ENCODE data around the gene FOXD4. TPM values are rescaled to one million over a fixed set of nuclear protein-coding genes. Genes with fewer than 3 reads are reported as not detected.
"Not testable (repeated sequence)": the region's sequence is repeated elsewhere in the genome, so short reads cannot be mapped to it uniquely, and the experiment has no call there.

FOXD4 gene
- total RNA-seq, 1 experiment from 2014 or later: not detected

DNA sequence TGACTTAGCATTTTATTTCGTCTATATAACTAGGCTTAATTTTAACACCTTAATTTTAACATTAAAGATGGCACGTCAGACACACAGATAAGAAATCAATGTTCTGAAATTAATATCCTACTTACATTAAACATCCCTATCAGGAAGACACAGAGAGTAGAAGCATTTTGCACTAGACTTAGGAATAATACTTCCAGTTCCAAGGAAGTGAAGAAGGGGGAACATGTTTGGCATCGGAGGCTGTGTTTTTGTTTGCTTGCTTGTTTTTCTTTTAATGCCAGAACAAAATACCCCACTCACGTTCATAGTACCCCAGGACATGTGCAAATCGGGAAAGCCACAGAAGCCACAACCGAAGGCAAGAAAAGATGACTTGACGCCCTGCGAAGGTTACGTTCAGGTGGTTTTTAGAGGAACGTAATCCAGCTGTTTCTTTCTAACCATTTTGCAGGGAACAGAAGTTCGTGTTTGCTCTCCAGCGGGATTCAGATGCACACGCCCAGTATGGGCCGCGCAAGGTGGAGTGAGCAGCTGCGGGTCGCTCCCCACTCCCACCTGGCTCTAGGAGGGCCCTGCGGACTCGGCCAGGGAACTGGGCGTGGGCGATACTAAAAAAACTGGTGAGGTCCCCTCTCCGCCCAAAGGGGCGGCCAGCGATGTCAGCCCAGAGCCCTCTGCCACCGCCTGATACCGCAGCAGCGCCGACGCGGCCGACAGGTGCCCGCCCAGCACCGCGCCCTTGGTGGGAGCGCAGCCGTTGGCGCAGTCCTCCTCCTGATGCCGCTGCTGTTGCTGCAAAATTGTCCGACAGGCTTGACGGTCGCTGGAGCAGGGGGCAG is 1.8 kb downstream of the FOXD4 start:
- H3K4me3 ChIP-seq (ENCODE audit: low read depth, low read length, poor library complexity, severe bottlenecking); DNase-seq (ENCODE audit: low spot score); CTCF ChIA-PET; H3K4me1 ChIP-seq (ENCODE audit: insufficient read depth, low read length, poor library complexity, severe bottlenecking); BruUV-seq (replicated peaks); H3K36me3 ChIP-seq (ENCODE audit: insufficient read depth, low read length, poor library complexity, severe bottlenecking); POLR2A ChIA-PET (ENCODE audit: low non-redundant PET); H3K27ac ChIP-seq (ENCODE audit: low read depth, low read length, poor library complexity, severe bottlenecking); intact Hi-C loops (cut with micrococcal nuclease; ENCODE audit: unreplicated experiment); H3K9me3 ChIP-seq (ENCODE audit: low read depth, low read length, poor library complexity, severe bottlenecking): not testable (repeated sequence)
- H3K27me3 ChIP-seq (replicated peaks; ENCODE audit: insufficient read depth, low read depth, low read length, poor library complexity): peaks cover 43% of the 10 kb centered on the region
- TF ChIP-seq EZH2 (IDR thresholded peaks at IDR 0.05; ENCODE audit: borderline replicate concordance, low read depth, low read length, poor library complexity, severe bottlenecking): peak; percentile 63

DNA sequence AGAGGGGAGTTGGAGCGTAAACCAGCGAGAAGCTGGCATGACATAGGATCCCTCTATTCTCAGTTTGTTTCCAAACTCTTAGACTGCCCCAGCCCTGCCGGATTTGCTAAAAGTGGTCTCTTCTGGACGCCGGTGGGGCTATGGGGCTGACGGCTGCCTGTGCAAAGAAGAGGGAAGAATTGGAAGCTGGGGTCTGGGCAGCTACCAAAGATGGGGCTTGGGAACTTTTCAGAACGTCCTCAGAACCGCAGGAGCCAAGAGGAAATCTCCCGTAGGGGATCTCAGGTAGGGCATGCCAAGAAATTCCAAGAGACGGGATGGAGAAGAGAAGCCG is 3.1 kb downstream of the FOXD4 start:
- H3K9me3 ChIP-seq (ENCODE audit: low read depth, low read length, poor library complexity, severe bottlenecking); POLR2A ChIA-PET (ENCODE audit: low non-redundant PET); H3K36me3 ChIP-seq (ENCODE audit: insufficient read depth, low read length, poor library complexity, severe bottlenecking); H3K27ac ChIP-seq (ENCODE audit: low read depth, low read length, poor library complexity, severe bottlenecking); H3K4me3 ChIP-seq (ENCODE audit: low read depth, low read length, poor library complexity, severe bottlenecking); DNase-seq (ENCODE audit: low spot score); H3K4me1 ChIP-seq (ENCODE audit: insufficient read depth, low read length, poor library complexity, severe bottlenecking); BruUV-seq (replicated peaks); intact Hi-C loops (cut with micrococcal nuclease; ENCODE audit: unreplicated experiment); CTCF ChIA-PET: not testable (repeated sequence)
- H3K27me3 ChIP-seq (replicated peaks; ENCODE audit: insufficient read depth, low read depth, low read length, poor library complexity): peaks cover 43% of the 10 kb centered on the region

DNA sequence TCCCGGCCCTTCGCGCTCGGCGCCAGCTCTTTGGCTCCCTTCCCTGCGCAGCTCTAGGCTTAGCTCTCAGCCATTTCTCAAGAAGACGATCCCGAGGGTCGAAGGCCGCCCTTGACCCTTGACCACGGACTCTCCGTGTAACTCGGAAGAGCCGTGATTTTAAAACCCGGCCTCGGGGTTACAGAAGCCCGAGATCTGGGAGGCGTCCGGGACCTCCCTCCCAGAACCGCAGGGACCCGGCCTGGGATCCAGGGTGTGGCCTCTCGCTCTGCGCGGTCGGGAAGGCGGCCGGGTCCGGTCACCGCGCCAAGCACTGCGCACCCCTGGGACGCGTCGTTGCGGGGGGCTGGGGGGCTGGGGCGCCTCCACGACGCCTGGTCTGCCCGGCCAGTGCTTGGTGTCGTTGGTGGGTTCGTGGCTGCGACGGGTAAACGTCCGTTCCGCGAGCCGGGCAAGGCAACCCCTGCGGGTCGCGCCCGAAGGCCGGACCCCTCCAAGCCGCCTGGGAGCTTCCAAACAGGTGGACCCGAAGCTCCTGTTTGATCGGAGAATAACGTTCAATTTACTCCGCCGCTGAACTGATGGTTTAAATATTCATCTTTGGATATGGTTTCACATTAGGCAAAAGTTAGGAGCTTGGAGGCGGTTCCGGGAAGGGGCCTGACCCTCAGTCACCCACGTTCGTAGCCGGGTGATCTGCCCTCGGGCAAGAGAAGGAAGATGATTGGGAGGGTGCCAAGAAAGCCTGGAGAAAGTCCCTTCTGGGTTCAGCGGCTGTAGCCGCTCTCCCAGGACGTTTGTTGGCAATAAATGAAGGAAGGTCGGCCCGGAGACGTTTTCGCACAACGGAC is 3.7 kb downstream of the FOXD4 start:
- peak overlapping the region; percentile 41 for H3K4me3 ChIP-seq (ENCODE audit: low read depth, low read length, poor library complexity, severe bottlenecking)
- H3K36me3 ChIP-seq (ENCODE audit: insufficient read depth, low read length, poor library complexity, severe bottlenecking); H3K4me1 ChIP-seq (ENCODE audit: insufficient read depth, low read length, poor library complexity, severe bottlenecking); BruUV-seq (replicated peaks); H3K27ac ChIP-seq (ENCODE audit: low read depth, low read length, poor library complexity, severe bottlenecking); DNase-seq (ENCODE audit: low spot score); CTCF ChIA-PET; POLR2A ChIA-PET (ENCODE audit: low non-redundant PET); H3K9me3 ChIP-seq (ENCODE audit: low read depth, low read length, poor library complexity, severe bottlenecking); intact Hi-C loops (cut with micrococcal nuclease; ENCODE audit: unreplicated experiment): not testable (repeated sequence)
- TF ChIP-seq EZH2 (IDR thresholded peaks at IDR 0.05; ENCODE audit: borderline replicate concordance, low read depth, low read length, poor library complexity, severe bottlenecking): peak; percentile 88
- peaks cover 43% of the 10 kb centered on the region for H3K27me3 ChIP-seq (replicated peaks; ENCODE audit: insufficient read depth, low read depth, low read length, poor library complexity)

DNA sequence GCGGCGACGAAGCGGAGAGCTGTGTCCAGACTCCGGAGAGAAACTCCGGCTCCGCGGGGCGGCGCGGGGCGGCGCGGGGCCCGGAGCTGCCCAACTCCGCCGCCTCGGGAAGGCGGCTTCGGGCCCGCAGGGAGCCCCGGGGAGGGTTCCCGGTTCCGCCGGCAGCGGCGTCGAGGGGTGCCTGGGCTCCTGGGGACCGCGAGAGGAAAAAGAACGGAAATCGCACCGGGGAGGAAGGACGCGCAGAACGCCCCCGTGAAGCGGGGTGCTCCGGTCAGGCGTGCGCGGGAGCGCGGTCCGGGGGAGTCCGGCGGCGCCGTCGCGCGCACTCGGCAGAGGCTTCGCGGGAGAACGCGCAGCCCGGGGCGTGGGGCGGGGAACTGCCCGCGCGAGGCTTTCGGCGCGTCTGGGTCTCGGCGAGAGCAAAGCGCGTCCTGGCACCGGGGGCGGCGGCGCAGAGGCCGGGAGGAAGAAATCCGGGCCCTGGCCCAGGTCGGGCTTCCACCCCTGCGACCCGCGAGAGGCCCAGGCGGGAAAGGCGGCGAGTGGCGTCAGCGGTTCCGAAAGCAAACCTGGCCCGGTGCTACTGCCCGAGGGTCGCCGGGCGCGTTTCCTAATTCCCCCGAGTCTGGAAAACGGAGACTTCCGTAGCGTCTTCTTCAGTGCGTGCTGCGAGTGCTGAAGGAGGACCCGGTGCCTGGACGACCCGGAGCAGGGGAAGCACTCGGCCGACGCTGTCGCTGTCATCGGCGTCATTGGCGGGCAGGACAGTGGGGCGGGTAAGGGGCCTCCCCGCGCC is 4.5 kb downstream of the FOXD4 start:
- H3K4me1 ChIP-seq (ENCODE audit: insufficient read depth, low read length, poor library complexity, severe bottlenecking); H3K9me3 ChIP-seq (ENCODE audit: low read depth, low read length, poor library complexity, severe bottlenecking); BruUV-seq (replicated peaks); H3K36me3 ChIP-seq (ENCODE audit: insufficient read depth, low read length, poor library complexity, severe bottlenecking); CTCF ChIA-PET; intact Hi-C loops (cut with micrococcal nuclease; ENCODE audit: unreplicated experiment); H3K27ac ChIP-seq (ENCODE audit: low read depth, low read length, poor library complexity, severe bottlenecking); POLR2A ChIA-PET (ENCODE audit: low non-redundant PET): not testable (repeated sequence)
- TF ChIP-seq EZH2 (IDR thresholded peaks at IDR 0.05; ENCODE audit: borderline replicate concordance, low read depth, low read length, poor library complexity, severe bottlenecking): peak; percentile 96
- DNase-seq (ENCODE audit: low spot score): peak; percentile 40
- Histone ChIP-seq H3K4me3 (ENCODE audit: low read depth, low read length, poor library complexity, severe bottlenecking) (peak overlapping the region; percentile 41), H3K27me3 (replicated peaks; ENCODE audit: insufficient read depth, low read depth, low read length, poor library complexity) (peaks cover 50% of the 10 kb centered on the region)
